ENCODE data around the gene DDX60.
A peak's percentile ranks its signal among the peaks of the same experiment; 100 is the strongest.
"Not testable (repeated sequence)": the region's sequence is repeated elsewhere in the genome, so short reads cannot be mapped to it uniquely, and the experiment has no call there.

DDX60 gene

GRCh38 chr4:168330575-168330974 is 12.0 kb upstream of the DDX60 start:
- not testable (repeated sequence) for H3K36me3 ChIP-seq (ENCODE audit: control insufficient read depth, insufficient read depth, low read length); H3K27ac ChIP-seq (ENCODE audit: low read depth, low read length); H3K4me1 ChIP-seq (ENCODE audit: control insufficient read depth, insufficient read depth, low read length); H3K27me3 ChIP-seq (ENCODE audit: control insufficient read depth, insufficient read depth, low read length); H3K4me3 ChIP-seq (ENCODE audit: low read length); H3K9ac ChIP-seq (ENCODE audit: low read length)

- H3K4me3 ChIP-seq (ENCODE audit: low read length): no peak overlapping the region
- no peak overlapping the region for H3K9ac ChIP-seq (ENCODE audit: low read length)
- H3K4me1 ChIP-seq (ENCODE audit: control insufficient read depth, insufficient read depth, low read length): no peaks in the 10 kb centered on the region
- no peak overlapping the region for H3K27ac ChIP-seq (ENCODE audit: low read depth, low read length)
- no peaks in the 10 kb centered on the region for H3K27me3 ChIP-seq (ENCODE audit: control insufficient read depth, insufficient read depth, low read length)
- H3K36me3 ChIP-seq (ENCODE audit: control insufficient read depth, insufficient read depth, low read length): no peaks in the 10 kb centered on the region
These were observed 7.0 kb upstream of the DDX60 start for GRCh38 chr4:168325591-168325990.

GRCh38 chr4:168321006-168321405 is 2.5 kb upstream of the DDX60 start:
- H3K36me3 ChIP-seq (ENCODE audit: control insufficient read depth, insufficient read depth, low read length): no peaks in the 10 kb centered on the region
- H3K9ac ChIP-seq (ENCODE audit: low read length): no peak overlapping the region
- H3K4me1 ChIP-seq (ENCODE audit: control insufficient read depth, insufficient read depth, low read length): no peaks in the 10 kb centered on the region
- H3K27ac ChIP-seq (ENCODE audit: low read depth, low read length): no peak overlapping the region
- H3K4me3 ChIP-seq (ENCODE audit: low read length): no peak overlapping the region
- H3K27me3 ChIP-seq (ENCODE audit: control insufficient read depth, insufficient read depth, low read length): no peaks in the 10 kb centered on the region

GRCh38 chr4:168319486-168320019 is 1.0 kb upstream of the DDX60 start:
- no peaks in the 10 kb centered on the region for H3K4me1 ChIP-seq (ENCODE audit: control insufficient read depth, insufficient read depth, low read length)
- H3K9ac ChIP-seq (ENCODE audit: low read length): no peak overlapping the region
- H3K4me3 ChIP-seq (ENCODE audit: low read length): peak overlapping the region; percentile 88
- no peaks in the 10 kb centered on the region for H3K36me3 ChIP-seq (ENCODE audit: control insufficient read depth, insufficient read depth, low read length)
- H3K27ac ChIP-seq (ENCODE audit: low read depth, low read length): no peak overlapping the region
- H3K27me3 ChIP-seq (ENCODE audit: control insufficient read depth, insufficient read depth, low read length): no peaks in the 10 kb centered on the region

GRCh38 chr4:168317621-168318020 is 931 bp downstream of the DDX60 start:
- H3K27ac ChIP-seq (ENCODE audit: low read depth, low read length): peak overlapping the region; percentile 83
- no peaks in the 10 kb centered on the region for H3K4me1 ChIP-seq (ENCODE audit: control insufficient read depth, insufficient read depth, low read length)
- H3K36me3 ChIP-seq (ENCODE audit: control insufficient read depth, insufficient read depth, low read length): no peaks in the 10 kb centered on the region
- peak overlapping the region; percentile 88 for H3K4me3 ChIP-seq (ENCODE audit: low read length)
- H3K27me3 ChIP-seq (ENCODE audit: control insufficient read depth, insufficient read depth, low read length): no peaks in the 10 kb centered on the region
- H3K9ac ChIP-seq (ENCODE audit: low read length): no peak overlapping the region

- H3K36me3 ChIP-seq (ENCODE audit: control insufficient read depth, insufficient read depth, low read length): no peaks in the 10 kb centered on the region
- H3K27me3 ChIP-seq (ENCODE audit: control insufficient read depth, insufficient read depth, low read length): no peaks in the 10 kb centered on the region
- no peak overlapping the region for H3K27ac ChIP-seq (ENCODE audit: low read depth, low read length)
- H3K4me1 ChIP-seq (ENCODE audit: control insufficient read depth, insufficient read depth, low read length): no peaks in the 10 kb centered on the region
- no peak overlapping the region for H3K4me3 ChIP-seq (ENCODE audit: low read length)
- no peak overlapping the region for H3K9ac ChIP-seq (ENCODE audit: low read length)
These were observed 8.8 kb downstream of the DDX60 start for GRCh38 chr4:168309781-168310180.

GRCh38 chr4:168308912-168309311 is 9.6 kb downstream of the DDX60 start:
- Histone ChIP-seq H3K9ac (ENCODE audit: low read length) (no peak overlapping the region), H3K36me3 (ENCODE audit: control insufficient read depth, insufficient read depth, low read length) (no peaks in the 10 kb centered on the region), H3K27ac (ENCODE audit: low read depth, low read length) (no peak overlapping the region), H3K4me1 (ENCODE audit: control insufficient read depth, insufficient read depth, low read length) (no peaks in the 10 kb centered on the region), H3K27me3 (ENCODE audit: control insufficient read depth, insufficient read depth, low read length) (no peaks in the 10 kb centered on the region), H3K4me3 (ENCODE audit: low read length) (no peak overlapping the region)

- H3K27ac ChIP-seq (ENCODE audit: low read depth, low read length): no peak overlapping the region
- no peaks in the 10 kb centered on the region for H3K36me3 ChIP-seq (ENCODE audit: control insufficient read depth, insufficient read depth, low read length)
- H3K27me3 ChIP-seq (ENCODE audit: control insufficient read depth, insufficient read depth, low read length): no peaks in the 10 kb centered on the region
These were observed 12.1 kb downstream of the DDX60 start for GRCh38 chr4:168306476-168306875.

DNA sequence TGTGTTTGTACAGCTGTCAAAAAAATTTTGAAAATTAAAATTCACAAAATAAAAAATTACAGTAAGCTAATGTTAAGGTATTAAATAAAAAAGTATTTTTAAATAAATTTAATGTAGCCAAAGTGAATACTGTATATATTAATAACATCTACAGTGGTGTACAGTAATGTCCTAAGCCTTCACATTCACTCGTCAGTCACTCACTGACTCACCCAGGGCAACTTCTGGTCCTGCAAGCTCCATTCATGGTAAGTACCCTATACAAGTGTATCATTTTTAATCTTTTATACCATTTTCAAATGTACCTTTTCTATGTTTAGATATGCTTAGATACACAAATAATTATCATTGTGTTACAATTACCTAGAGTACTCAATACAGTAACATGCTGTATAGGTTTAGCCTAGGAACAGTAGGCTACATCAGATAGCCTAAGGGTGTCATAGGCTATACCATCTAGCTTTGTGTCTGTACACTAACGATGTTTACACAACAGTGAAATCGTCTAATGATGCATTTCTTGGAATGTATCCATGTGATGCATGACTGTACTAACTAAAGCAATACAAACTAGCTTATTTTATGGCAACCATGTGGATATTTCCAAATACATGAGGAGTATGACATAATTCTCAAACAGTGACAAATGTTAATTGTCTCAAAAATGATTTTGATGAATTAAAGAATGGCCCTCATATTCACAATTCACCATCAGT is 13.7 kb downstream of the DDX60 start:
- no peak overlapping the region for H3K4me3 ChIP-seq (ENCODE audit: low read length)
- H3K9ac ChIP-seq (ENCODE audit: low read length): no peak overlapping the region
- no peak overlapping the region for H3K27ac ChIP-seq (ENCODE audit: low read depth, low read length)
- H3K27me3 ChIP-seq (ENCODE audit: control insufficient read depth, insufficient read depth, low read length): no peaks in the 10 kb centered on the region
- no peaks in the 10 kb centered on the region for H3K4me1 ChIP-seq (ENCODE audit: control insufficient read depth, insufficient read depth, low read length)
- H3K36me3 ChIP-seq (ENCODE audit: control insufficient read depth, insufficient read depth, low read length): no peaks in the 10 kb centered on the region

More at GRCh38 chr4:168306476-168306875, 12.1 kb downstream of the DDX60 start:
- no peak overlapping the region for H3K4me3 ChIP-seq (ENCODE audit: low read length)
- H3K9ac ChIP-seq (ENCODE audit: low read length): no peak overlapping the region
- H3K4me1 ChIP-seq (ENCODE audit: control insufficient read depth, insufficient read depth, low read length): no peaks in the 10 kb centered on the region

DNA sequence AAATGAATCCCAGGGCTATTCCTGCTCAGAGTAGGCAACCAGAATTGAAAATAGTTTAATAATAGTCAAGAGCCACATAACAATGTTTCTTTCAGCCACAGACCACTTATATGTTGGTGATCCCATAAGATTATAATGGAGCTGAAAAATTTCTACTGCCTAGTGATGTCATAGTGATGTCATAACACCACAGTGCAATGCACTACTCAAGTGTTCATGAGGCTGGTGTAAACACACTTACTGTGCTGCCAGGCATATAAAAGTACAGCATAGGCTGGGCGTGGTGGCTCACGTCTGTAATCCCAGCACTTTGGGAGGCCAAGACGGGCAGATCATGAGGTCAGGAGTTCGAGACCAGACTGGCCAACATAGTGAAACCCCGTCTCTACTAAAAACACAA is 15.1 kb downstream of the DDX60 start:
- H3K4me3 ChIP-seq (ENCODE audit: low read length); H3K27me3 ChIP-seq (ENCODE audit: control insufficient read depth, insufficient read depth, low read length); H3K27ac ChIP-seq (ENCODE audit: low read depth, low read length); H3K9ac ChIP-seq (ENCODE audit: low read length); H3K4me1 ChIP-seq (ENCODE audit: control insufficient read depth, insufficient read depth, low read length); H3K36me3 ChIP-seq (ENCODE audit: control insufficient read depth, insufficient read depth, low read length): not testable (repeated sequence)

DNA sequence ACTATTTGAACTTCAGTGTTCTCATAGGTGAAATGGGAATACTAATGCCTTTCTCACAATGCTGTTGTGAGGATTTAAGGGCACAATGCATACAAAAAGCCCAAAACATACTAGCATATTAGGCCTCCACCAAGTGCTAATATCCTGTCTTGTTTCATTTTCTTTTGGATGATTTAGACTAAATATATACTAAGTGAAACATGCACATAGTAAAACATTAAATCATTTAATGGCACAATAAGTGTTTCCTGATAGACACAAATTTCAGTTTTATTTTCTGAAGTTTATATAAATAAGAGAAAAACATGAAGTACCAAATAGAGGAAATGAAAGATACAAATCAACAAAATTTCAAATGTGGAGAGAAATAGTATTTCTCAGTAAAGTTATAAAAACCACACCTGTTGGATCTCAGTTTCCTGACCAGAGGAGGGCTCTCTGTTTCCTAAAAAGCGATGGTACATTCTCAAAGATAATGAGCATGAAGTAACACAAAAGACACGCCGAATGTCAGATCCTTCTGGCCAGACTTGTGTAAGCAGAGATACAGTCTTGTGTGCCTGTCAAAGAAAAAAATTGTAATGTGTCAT is 25.1 kb downstream of the DDX60 start:
- Histone ChIP-seq H3K4me3 (ENCODE audit: low read length) (no peak overlapping the region), H3K4me1 (ENCODE audit: control insufficient read depth, insufficient read depth, low read length) (no peaks in the 10 kb centered on the region), H3K36me3 (ENCODE audit: control insufficient read depth, insufficient read depth, low read length) (no peaks in the 10 kb centered on the region), H3K9ac (ENCODE audit: low read length) (no peak overlapping the region), H3K27ac (ENCODE audit: low read depth, low read length) (no peak overlapping the region), H3K27me3 (ENCODE audit: control insufficient read depth, insufficient read depth, low read length) (no peaks in the 10 kb centered on the region)

- no peaks in the 10 kb centered on the region for H3K36me3 ChIP-seq (ENCODE audit: control insufficient read depth, insufficient read depth, low read length)
- H3K4me1 ChIP-seq (ENCODE audit: control insufficient read depth, insufficient read depth, low read length): no peaks in the 10 kb centered on the region
- no peak overlapping the region for H3K9ac ChIP-seq (ENCODE audit: low read length)
- no peaks in the 10 kb centered on the region for H3K27me3 ChIP-seq (ENCODE audit: control insufficient read depth, insufficient read depth, low read length)
- H3K27ac ChIP-seq (ENCODE audit: low read depth, low read length): no peak overlapping the region
- H3K4me3 ChIP-seq (ENCODE audit: low read length): no peak overlapping the region
These were observed 27.3 kb downstream of the DDX60 start for GRCh38 chr4:168291242-168291641.

DNA sequence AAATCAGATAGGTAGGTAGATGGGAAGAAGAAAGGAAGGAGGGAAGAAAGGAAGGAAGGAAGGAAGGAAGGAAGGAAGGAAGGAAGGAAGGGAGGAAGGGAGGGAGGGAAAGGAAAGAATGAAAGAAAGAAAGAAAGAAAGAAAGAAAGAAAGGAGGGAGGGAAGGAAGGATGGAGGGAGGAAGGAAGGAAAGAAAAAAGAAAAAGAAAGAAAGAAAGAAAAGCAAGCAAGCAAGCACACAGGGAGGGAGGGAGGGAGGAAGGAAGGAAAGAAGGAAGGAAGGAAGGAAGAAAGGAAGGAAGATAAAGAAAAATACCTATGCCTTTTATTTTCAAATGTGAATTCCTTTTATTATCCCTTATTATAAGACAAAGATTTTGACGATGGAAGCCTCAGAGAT is 32.7 kb downstream of the DDX60 start:
- H3K27ac ChIP-seq (ENCODE audit: low read depth, low read length); H3K4me1 ChIP-seq (ENCODE audit: control insufficient read depth, insufficient read depth, low read length); H3K27me3 ChIP-seq (ENCODE audit: control insufficient read depth, insufficient read depth, low read length); H3K36me3 ChIP-seq (ENCODE audit: control insufficient read depth, insufficient read depth, low read length); H3K9ac ChIP-seq (ENCODE audit: low read length); H3K4me3 ChIP-seq (ENCODE audit: low read length): not testable (repeated sequence)

Measured in rectal smooth muscle tissue (tissue), 1 donor.